Fibroblast of skin of right biceps (primary cell): ENCODE data around the gene SLC6A3.
"Not testable (repeated sequence)": the region's sequence is repeated elsewhere in the genome, so short reads cannot be mapped to it uniquely, and the experiment has no call there.

Experiments used
- DNase-seq: peaks from one replicate; pipeline ENCODE4 v3.0.0-alpha.2; 2013

Gene SLC6A3

GRCh38 chr5:1463326-1464095, 18.3 kb upstream of the SLC6A3 start:
- DNase-seq, result no peak

- no peak for DNase-seq
Measured at GRCh38 chr5:1462358-1462757, 17.1 kb upstream of the SLC6A3 start.

GRCh38 chr5:1461396-1461795, 16.2 kb upstream of the SLC6A3 start:
- DNase-seq, result no peak

GRCh38 chr5:1460054-1460682, 14.9 kb upstream of the SLC6A3 start:
- no peak for DNase-seq

DNA sequence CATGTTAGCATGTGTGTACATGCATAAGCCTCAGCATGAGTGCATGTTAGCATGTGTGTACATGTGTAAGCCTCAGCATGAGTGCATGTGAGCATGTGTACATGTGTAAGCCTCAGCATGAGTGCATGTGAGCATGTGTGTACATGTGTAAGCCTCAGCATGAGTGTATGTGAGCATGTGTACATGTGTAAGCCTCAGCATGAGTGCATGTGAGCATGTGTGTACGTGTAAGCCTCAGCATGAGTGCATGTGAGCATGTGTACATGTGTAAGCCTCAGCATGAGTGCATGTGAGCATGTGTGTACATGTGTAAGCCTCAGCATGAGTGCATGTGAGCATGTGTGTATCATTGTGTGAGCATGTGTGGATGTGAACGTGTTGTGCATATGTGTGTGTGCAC, 14.2 kb upstream of the SLC6A3 start:
- DNase-seq, result not testable (repeated sequence)

DNA sequence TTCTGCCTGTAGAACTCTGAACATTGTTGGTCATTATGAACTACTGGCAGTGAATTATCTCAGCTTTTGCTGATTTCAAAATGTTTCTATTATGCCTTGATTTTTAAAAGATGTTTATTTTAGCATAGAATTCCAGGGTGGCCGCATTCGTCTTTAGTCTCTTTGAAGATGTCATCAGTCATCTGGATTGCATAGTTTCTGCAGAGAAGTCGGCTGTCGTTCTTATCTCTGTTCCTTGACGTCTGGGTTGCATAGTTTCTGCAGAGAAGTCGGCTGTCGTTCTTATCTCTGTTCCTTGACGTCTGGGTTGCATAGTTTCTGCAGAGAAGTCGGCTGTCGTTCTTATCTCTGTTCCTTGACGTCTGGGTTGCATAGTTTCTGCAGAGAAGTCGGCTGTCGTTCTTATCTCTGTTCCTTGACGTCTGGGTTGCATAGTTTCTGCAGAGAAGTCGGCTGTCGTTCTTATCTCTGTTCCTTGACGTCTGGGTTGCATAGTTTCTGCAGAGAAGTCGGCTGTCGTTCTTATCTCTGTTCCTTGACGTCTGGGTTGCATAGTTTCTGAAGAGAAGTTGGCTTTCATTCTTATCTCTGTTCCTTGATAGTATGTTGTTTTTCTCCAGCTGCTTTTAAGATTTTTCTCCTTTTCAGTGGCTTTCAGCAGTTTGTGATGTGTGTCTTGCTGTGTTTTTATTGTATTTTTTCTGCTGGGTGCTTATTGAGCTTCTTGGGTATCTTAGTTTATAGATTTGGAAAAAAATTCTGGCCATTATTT, 11.1 kb upstream of the SLC6A3 start:
- not testable (repeated sequence) for DNase-seq

- DNase-seq, result no peak
Measured at GRCh38 chr5:1453613-1454012, 8.4 kb upstream of the SLC6A3 start.

DNA sequence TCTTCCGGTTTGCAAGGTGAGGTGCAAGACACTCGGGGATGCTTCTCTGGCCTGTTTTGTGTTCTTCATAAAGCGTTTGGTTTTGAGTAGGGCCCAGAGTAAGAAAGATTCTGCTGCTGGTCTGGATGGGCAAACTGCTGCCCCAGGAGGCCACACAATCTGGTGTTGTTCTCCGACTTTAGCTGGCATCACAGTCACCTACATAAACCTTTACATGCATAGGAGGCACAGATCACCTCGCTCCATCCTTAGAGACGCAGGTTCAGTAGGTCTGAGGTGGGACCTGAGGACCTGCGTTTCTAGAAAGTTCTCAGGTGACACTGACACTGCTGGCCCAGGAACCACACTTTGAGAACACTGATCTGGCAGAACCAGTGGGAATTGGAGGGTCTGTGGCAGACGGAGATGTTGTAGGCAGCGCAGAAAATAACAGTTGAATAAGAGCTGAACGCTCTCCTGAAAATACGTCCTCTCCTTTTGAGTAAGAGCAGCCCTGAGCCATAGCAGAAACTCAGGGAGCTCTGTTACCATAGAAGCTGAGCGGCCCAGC, 3.9 kb upstream of the SLC6A3 start:
- DNase-seq, result no peak

DNA sequence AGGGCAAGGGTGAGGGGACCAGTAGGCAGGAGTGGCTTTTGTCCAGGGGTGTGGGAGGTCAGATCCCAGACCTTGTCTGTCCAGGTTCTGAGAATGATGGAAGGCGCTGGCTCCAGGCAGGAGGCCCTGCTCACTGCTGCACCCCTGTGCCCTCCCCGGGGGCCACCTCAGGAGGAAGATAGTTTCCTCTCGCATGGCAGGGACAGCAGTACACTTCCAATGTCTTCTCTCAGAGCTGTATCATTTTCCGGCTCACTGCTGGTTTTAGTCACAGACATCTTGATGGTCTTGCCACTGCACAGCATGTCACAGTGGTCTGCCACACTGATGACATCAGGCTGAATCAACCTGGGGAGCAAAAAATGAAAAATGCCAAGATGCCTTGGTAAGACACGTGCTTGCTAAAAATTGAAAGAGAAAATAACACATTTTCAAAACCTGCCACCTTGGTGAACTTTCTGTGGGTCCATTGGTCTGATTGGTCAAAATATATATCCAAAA, 3.3 kb upstream of the SLC6A3 start:
- no peak for DNase-seq

DNA sequence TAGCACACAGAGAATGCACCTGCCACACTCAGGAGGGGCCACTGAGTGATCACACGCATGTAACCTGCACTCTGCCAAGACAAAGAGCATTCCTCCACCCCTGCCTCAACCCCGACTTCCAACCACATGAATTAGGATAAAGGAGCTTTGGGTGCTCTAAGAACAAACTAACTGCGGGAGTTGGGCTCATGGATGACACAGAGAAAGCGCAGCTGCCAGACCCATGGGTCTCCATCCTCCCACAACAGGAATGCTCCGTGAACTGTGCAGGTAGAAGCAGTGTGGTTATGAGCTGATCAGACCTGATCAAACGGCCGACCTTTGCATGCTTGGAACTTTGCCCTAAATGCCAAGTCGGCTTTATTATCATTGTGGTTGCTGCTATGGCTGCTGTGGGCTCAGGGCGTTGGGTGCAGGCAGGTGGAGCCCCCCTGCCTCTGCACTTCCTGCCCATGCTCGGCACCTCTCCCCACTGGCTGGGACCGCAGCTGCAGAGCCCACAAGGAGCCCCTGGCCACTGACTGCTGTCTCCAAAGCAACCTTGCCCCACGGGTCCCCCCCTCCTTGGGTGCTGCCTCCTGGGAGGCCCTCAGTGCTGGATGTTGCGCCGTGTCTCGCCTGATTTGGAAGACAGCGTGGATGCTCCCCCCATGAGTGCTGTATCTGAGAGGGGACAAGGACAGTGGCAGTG, 2.6 kb upstream of the SLC6A3 start:
- DNase-seq, result no peak

- DNase-seq, result no peak
Measured at GRCh38 chr5:1446602-1447343, 1.5 kb upstream of the SLC6A3 start.

- DNase-seq, result no peak
Measured at GRCh38 chr5:1445689-1446601, 705 bp upstream of the SLC6A3 start.

DNA sequence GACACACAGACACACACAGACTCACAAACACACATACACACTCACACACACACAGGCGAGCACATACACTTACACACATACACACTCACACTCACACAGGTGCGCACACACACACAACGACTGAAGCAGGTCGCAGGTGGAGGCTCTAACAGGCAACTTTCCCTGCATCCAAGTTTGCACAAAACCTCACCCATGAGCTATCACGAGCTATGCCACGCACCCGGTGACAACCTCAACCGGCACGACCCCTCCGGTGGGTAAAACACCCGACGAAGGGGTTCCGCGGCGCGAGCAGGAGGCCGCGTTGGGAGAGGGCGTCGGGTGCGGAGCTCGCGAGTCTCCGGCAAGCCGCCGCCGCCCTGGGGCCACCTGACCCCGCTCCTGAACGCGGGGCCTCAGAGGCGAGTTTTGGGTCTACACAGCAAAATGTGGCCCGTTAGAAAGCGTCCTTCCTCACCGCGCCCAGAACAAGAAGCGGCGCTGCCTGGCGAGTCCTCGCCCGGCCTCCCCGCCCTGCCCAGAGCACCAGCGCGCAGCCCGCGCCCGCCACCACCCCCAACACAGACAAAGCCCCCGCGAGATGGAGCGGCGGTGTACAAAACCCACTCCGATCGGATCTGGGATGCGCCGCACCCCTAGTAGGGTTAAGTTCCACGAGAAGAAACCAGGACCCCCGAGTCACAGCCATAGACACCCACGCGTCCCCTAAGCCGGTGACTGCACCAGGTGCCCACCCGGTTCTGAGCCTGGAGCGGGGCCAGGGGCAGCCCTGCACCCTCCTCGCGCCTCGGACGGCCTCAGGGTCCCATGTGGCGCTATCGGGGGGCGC, 665 bp downstream of the SLC6A3 start:
- DNase-seq, result no peak

DNA sequence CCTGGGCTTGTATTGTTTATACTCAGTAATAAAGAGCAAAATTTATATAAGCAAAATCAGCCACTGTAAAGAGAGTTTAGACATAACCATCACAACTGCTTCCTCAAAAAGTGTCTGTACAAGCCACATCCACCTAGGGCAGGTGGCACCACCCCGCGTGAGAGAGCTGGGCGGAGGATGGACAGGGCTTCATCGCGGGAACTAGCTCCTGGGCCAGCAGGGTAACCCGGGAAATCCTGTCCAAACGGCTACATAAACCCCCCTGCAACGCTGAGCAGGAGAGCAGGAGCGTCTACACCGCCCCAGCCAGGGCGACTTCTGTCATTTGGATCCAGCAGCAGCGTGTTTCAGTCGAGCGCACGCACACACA, 1.3 kb downstream of the SLC6A3 start:
- no peak for DNase-seq

- no peak for DNase-seq
Measured at GRCh38 chr5:1443171-1443570, 2.1 kb downstream of the SLC6A3 start.

DNA sequence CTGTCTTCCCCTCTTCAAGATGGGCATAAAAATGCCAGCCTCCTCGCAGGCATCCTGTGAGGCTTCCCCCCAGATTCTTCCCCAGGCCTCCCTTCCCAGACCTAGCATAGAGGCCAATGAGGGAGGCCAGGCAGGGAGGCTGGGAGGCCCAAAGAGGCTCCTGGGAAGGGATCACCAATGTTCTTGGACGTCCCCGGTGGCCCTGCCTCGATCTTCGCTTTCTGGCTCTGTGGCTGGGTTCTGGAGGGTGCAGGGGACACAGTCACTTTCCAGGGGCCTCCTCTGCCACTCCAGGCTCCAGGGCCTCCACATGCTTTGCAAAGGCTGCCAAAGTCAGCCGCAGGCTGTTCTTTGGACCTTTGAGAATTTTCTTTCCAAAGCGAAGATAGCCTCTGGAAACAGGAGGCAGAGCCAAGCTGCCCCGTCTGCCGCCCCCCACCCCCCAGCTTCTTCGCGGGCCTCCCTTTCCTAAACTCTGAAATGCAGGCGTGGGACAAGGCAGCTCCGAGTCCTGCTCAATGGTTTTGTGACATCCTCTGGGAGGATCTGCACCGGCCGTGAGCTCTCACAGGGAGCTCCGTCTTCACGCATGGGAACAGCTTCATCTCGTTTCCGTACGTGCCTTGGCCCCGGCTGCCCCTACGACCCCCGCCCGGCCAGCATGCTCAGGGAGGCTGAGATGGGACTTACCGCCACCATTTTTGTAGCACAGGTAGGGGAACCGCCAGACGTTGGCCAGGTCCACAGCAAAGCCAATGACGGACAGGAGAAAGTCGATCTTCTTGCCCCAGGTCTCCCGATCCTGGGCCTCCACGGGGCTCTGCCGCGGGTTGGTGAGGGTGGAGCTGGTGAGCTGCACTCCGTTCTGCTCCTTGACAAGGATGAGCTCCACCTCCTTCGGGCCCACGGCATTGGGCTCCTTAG, 2.8 kb downstream of the SLC6A3 start:
- DNase-seq, result no peak

GRCh38 chr5:1441166-1441865, 3.9 kb downstream of the SLC6A3 start:
- DNase-seq, result no peak

DNA sequence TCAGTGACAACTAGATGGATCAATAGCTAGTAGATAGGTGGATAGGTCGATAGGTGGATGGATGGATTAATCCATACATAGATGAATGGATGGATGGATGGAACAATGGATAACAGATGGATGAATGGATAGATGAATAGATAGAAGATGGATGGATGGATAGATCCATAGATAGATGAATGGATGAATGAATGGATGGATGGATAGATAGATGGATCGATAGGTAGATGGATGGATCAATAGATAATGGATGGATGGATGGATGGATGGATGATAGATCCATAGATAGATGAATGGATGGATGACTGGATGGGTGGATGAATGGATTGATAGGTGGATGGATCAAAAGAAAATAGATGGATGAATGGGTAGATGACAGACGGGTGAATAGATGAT, 5.1 kb downstream of the SLC6A3 start:
- DNase-seq, result no peak
